GM18861 (cell line): ENCODE results near the gene GRAMD4.
"Not testable (repeated sequence)": the region's sequence is repeated elsewhere in the genome, so short reads cannot be mapped to it uniquely, and the experiment has no call there.

ENCODE experiments used
- ATAC-seq: cut with Tn5 transposase; IDR thresholded peaks from one replicate; pipeline ENCODE4 v1.9.1; 2021; ENCODE audit not compliant: unreplicated experiment

The GRAMD4 gene

GRCh38 chr22:46617986-46618647 lies 2.1 kb upstream of the GRAMD4 start:
- no peak for ATAC-seq

GRCh38 chr22:46618667-46619066 lies 1.5 kb upstream of the GRAMD4 start:
- no peak for ATAC-seq

GRCh38 chr22:46619240-46619829 lies 851 bp upstream of the GRAMD4 start:
- no peak for ATAC-seq

GRCh38 chr22:46620588-46621242 lies 529 bp downstream of the GRAMD4 start:
- ATAC-seq = no peak

GRCh38 chr22:46621243-46621930 lies 1.2 kb downstream of the GRAMD4 start:
- ATAC-seq = not testable (repeated sequence)

- ATAC-seq = no peak
Measured at GRCh38 chr22:46622081-46622521, 1.9 kb downstream of the GRAMD4 start.

- no peak for ATAC-seq
Measured at GRCh38 chr22:46625113-46625842, 5.1 kb downstream of the GRAMD4 start.

GRCh38 chr22:46625843-46626349 lies 5.7 kb downstream of the GRAMD4 start:
- no peak for ATAC-seq

GRCh38 chr22:46626356-46626755 lies 6.2 kb downstream of the GRAMD4 start:
- ATAC-seq = no peak

GRCh38 chr22:46626911-46627805 lies 7.0 kb downstream of the GRAMD4 start:
- no peak for ATAC-seq

GRCh38 chr22:46627806-46628482 lies 7.8 kb downstream of the GRAMD4 start:
- ATAC-seq = no peak

- no peak for ATAC-seq
Measured at GRCh38 chr22:46628756-46629155, 8.6 kb downstream of the GRAMD4 start.

- ATAC-seq = no peak
Measured at GRCh38 chr22:46629291-46629690, 9.1 kb downstream of the GRAMD4 start.

GRCh38 chr22:46631113-46631512 lies 10.9 kb downstream of the GRAMD4 start:
- no peak for ATAC-seq

- no peak for ATAC-seq
Measured at GRCh38 chr22:46632646-46633249, 12.6 kb downstream of the GRAMD4 start.

GRCh38 chr22:46633334-46633890 lies 13.2 kb downstream of the GRAMD4 start:
- no peak for ATAC-seq

GRCh38 chr22:46634011-46634699 lies 14.0 kb downstream of the GRAMD4 start:
- ATAC-seq = no peak
